Activated CD8-positive, alpha-beta memory T cell treated with anti-CD3 and anti-CD28 coated beads for 36 hours (primary cell): Measurements from ENCODE around the gene PSMB3. TPM values are rescaled to one million over a fixed set of nuclear protein-coding genes. Genes with fewer than 3 reads are reported as not detected.

Source experiments
- CTCF ChIA-PET: fragments of 350-600 bp; sonication (Branson Sonifier 250); formaldehyde crosslinking; loops from one replicate; lab custom pipeline; 2021; ENCODE audit warnings: antibody characterized with exemption; lab: Charles Lee
- POLR2A ChIA-PET: fragments of 350-600 bp; sonication (Branson Sonifier 250); formaldehyde crosslinking; loops from one replicate; lab custom pipeline; 2021; ENCODE audit warnings: antibody characterized with exemption; lab: Charles Lee
- total RNA-seq, 2 experiments: library from RNA; stranded (reverse); gene quantifications; one replicate each; pipeline ENCODE4 v1.2.3, GENCODE V29; 2021

PSMB3 gene
- total RNA-seq = 100 to 1,000 TPM; 299 to 330 TPM

GRCh38 chr17:38752308-38753070 lies at the start of gene PSMB3:
TSS of gene PSMB3 (plus strand) at chr17:38752741. CDS start at chr17:38752827, 86 bp downstream.
- ChIA-PET CTCF (interaction anchor here (0.8 to 3.4 kb wide), 4 partner anchors 18 to 107 kb away, joined by 3 to 18 read pairs (median 4); no protein-coding TSS in a partner anchor), POLR2A (interaction anchor here (0.5 to 1.2 kb wide), 8 partner anchors 21 to 447 kb away, joined by 3 to 8 read pairs (median 3); partner anchors contain the start of genes LASP1, RPL19 and RPL23)

DNA sequence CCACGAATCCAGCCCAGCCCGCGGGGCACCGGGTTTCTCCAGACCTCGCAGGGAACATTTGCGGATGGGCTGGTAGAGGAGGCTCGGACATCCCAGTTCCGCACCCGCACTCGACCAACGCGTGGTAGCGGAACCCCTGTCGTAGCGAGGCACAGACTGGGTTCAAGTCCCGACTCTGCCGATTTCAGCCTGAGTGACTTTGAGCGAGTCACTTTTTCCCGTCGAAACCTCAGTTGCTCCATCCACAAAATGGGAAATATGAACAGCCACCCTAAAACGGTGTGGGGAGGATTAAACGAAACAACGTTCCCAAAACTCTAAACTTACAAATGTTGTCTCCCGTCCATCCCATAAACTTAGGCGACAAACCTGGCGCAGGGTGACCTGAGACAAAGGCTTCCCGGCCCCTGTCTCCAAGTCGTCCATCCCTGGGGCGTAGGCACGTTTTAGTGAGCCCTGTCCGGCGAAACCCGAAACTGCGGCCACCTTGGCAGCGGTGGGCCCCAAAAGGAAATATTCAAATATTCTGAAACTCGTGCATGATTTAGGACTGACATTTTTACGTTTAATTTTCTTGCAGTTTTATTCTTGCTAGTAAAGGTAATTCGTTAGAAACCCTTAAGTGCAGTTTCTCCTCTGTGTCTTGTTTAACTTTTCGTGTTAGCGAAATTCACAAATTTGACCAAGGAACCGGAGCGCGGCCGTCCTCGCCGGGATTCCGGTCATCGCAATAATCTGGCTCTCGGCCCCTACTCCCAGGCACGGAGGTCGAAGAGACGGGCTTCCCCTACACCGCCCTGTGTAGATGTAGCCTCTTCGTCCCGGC lies 49.4 kb upstream of the PSMB3 start:
- POLR2A ChIA-PET = interaction anchor here (1.0 to 3.6 kb wide), 2 partner anchors 25 to 28 kb away, joined by 3 to 17 read pairs; no protein-coding TSS in a partner anchor

GRCh38 chr17:38703742-38704605 lies 48.6 kb upstream of the PSMB3 start:
- CTCF ChIA-PET = interaction anchor here (1.0 to 1.5 kb wide), 5 partner anchors 24 to 31 kb away, joined by 3 to 5 read pairs (median 4); partner anchors contain the start of gene EPOP
- POLR2A ChIA-PET = interaction anchor here (1.0 to 3.6 kb wide), 5 partner anchors 24 to 165 kb away, joined by 3 to 17 read pairs (median 4); partner anchors contain the start of gene LASP1

More for the DNA sequence above, 49.4 kb upstream of the PSMB3 start:
- CTCF ChIA-PET = interaction anchor here (0.6 to 2.5 kb wide), 2 partner anchors 27 to 50 kb away, joined by 3 to 18 read pairs; partner anchors contain the start of gene EPOP

GRCh38 chr17:38704606-38705522 lies 47.7 kb upstream of the PSMB3 start, which contains the start of gene MLLT6:
TSS of gene MLLT6 (plus strand) at chr17:38705273. CDS start at chr17:38705633, 360 bp downstream.
- CTCF ChIA-PET = interaction anchor here (1.0 to 4.0 kb wide), 9 partner anchors 13 to 146 kb away, joined by 3 to 20 read pairs (median 3); partner anchors contain the start of gene EPOP
- POLR2A ChIA-PET = interaction anchor here (0.7 to 3.6 kb wide), 8 partner anchors 12 to 165 kb away, joined by 3 to 17 read pairs (median 4); partner anchors contain the start of gene LASP1

DNA sequence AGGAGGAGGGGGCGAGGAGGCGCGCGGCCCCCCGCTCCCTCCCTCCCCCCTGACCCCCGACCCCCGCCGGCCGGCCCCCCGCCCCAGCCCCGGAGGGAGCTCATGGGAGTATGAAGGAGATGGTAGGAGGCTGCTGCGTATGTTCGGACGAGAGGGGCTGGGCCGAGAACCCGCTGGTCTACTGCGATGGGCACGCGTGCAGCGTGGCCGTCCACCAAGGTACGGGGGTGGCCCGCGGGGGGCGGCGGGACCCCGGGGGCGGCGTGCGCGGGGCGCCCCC lies 47.1 kb upstream of the PSMB3 start:
- CTCF ChIA-PET = interaction anchor here (1.1 to 4.0 kb wide), 7 partner anchors 14 to 147 kb away, joined by 3 to 20 read pairs (median 4); partner anchors contain the start of gene EPOP
- POLR2A ChIA-PET = interaction anchor here (0.7 to 3.6 kb wide), 8 partner anchors 11 to 164 kb away, joined by 3 to 17 read pairs (median 4); partner anchors contain the start of gene LASP1

- CTCF ChIA-PET = interaction anchor here (1.1 to 4.0 kb wide), 9 partner anchors 9 to 147 kb away, joined by 3 to 20 read pairs (median 3); partner anchors contain the start of gene EPOP
- POLR2A ChIA-PET = interaction anchor here (0.7 to 3.6 kb wide), 10 partner anchors 10 to 148 kb away, joined by 3 to 17 read pairs (median 4); partner anchors contain the start of gene CISD3
Observed at GRCh38 chr17:38705803-38706504, 46.6 kb upstream of the PSMB3 start.

GRCh38 chr17:38706505-38707216 lies 45.9 kb upstream of the PSMB3 start:
- POLR2A ChIA-PET = interaction anchor here (0.7 to 2.3 kb wide), 6 partner anchors 10 to 46 kb away, joined by 3 to 13 read pairs (median 5); partner anchors contain the start of genes CISD3 and PSMB3
- CTCF ChIA-PET = interaction anchor here (1.3 to 4.0 kb wide), 7 partner anchors 9 to 39 kb away, joined by 3 to 20 read pairs (median 5); partner anchors contain the start of gene EPOP

- ChIA-PET CTCF (interaction anchor here (1.3 to 4.0 kb wide), 5 partner anchors 12 to 33 kb away, joined by 3 to 20 read pairs (median 7); partner anchors contain the start of gene EPOP), POLR2A (interaction anchor here (0.9 to 2.3 kb wide), 2 partner anchors 12 to 44 kb away, joined by 3 to 6 read pairs; partner anchors contain the start of gene PSMB3)
Observed at GRCh38 chr17:38707678-38708351, 44.7 kb upstream of the PSMB3 start.

DNA sequence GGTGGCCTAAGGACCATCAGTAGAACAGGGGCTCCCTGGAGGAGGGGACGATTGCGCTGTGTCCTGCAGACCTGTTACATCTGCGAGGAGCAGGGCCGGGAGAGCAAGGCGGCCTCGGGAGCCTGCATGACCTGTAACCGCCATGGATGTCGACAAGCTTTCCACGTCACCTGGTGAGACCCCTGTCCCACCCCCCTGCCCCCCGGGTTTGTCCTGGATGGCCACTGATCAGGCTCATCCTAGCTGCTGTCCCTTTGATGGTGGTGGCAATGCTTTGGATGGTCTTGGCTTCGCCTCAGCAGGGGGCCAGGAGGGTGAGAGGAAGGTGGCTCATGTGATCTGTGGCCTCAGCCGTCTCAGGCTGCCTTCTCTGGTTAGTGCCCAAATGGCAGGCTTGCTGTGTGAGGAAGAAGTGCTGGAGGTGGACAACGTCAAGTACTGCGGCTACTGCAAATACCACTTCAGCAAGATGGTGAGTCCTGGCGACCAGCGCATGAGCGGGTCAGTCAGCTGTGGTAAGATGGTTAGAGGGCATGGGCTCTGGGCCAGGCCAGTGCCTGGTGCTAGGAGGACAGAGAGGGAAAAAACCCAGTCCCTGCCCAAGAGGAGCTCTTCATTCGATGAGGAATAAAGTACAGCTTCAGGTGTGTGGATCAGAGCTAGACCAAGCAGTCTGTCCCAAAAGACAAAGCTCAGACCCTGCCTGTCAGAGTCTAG lies 43.3 kb upstream of the PSMB3 start:
- ChIA-PET CTCF (interaction anchor here (1.0 to 4.0 kb wide), 5 partner anchors 19 to 33 kb away, joined by 3 to 20 read pairs (median 7); no protein-coding TSS in a partner anchor), POLR2A (interaction anchor here (1.6 kb wide), 1 partner anchor 10 kb away, joined by 9 read pairs; no protein-coding TSS in a partner anchor)

GRCh38 chr17:38709864-38710603 lies 42.5 kb upstream of the PSMB3 start:
- CTCF ChIA-PET = interaction anchor here (0.9 to 2.2 kb wide), 6 partner anchors 10 to 33 kb away, joined by 3 to 10 read pairs (median 6); no protein-coding TSS in a partner anchor

DNA sequence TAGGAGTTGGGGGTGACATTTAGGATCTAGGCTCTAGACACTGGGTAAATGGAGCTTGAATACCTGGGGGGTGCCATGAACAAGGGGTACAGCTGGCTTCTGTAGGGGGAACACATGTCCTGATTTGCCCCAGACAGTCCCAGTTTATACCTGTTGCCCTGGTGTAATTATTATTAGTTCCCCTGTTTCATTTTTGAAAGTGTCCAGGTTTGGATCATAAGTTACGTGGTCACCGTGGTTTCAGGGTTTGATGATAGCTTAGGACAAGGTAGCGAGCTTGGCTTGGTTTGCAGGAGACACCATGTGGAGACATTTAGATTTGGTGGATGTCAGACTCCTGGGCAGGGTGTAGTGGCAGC lies 42.0 kb upstream of the PSMB3 start:
- CTCF ChIA-PET = interaction anchor here (0.9 to 2.2 kb wide), 4 partner anchors 10 to 34 kb away, joined by 3 to 8 read pairs (median 6); no protein-coding TSS in a partner anchor
- POLR2A ChIA-PET = interaction anchor here (1.4 to 1.6 kb wide), 2 partner anchors 8 to 18 kb away, joined by 4 to 9 read pairs; no protein-coding TSS in a partner anchor

More at GRCh38 chr17:38709864-38710603, 42.5 kb upstream of the PSMB3 start:
- POLR2A ChIA-PET = interaction anchor here (0.5 to 1.6 kb wide), 3 partner anchors 9 to 19 kb away, joined by 4 to 9 read pairs (median 7); no protein-coding TSS in a partner anchor

GRCh38 chr17:38710985-38711384 lies 41.6 kb upstream of the PSMB3 start:
- ChIA-PET POLR2A (interaction anchor here (1.4 kb wide), 1 partner anchor 18 kb away, joined by 4 read pairs; no protein-coding TSS in a partner anchor), CTCF (interaction anchor here (0.9 to 2.2 kb wide), 4 partner anchors 9 to 34 kb away, joined by 3 to 8 read pairs (median 5); no protein-coding TSS in a partner anchor)
